Sigmoid colon (tissue), 7 donors: ENCODE results near the gene NMNAT3. TPM values are rescaled to one million over a fixed set of nuclear protein-coding genes. Genes with fewer than 3 reads are reported as not detected.

Experiments
- DNase-seq: peaks from one replicate; pipeline ENCODE4 v3.0.0-alpha.2; 2019
- H3K27ac ChIP-seq, 4 donors: fragments of 200-600 bp; sonication (generic); one replicate each; pipeline ENCODE4 v1.5.1; 2016 to 2019; ENCODE audit warnings: mild to moderate bottlenecking in 1 of 4
- H3K27me3 ChIP-seq, 3 donors: fragments of 200-600 bp; sonication (generic); one replicate each; pipeline ENCODE4 v1.5.1; 2019; ENCODE audit warnings: mild to moderate bottlenecking in 1 of 3
- H3K36me3 ChIP-seq, 4 donors: fragments of 200-600 bp; sonication (generic); one replicate each; pipeline ENCODE4 v1.5.1; 2016 to 2019
- H3K4me1 ChIP-seq, 4 donors: fragments of 200-600 bp; sonication (generic); one replicate each; pipeline ENCODE4 v1.5.1; 2017 to 2019
- H3K4me3 ChIP-seq, 4 donors: fragments of 200-600 bp; sonication (generic); one replicate each; pipeline ENCODE4 v1.5.1; 2017 to 2019; ENCODE audit warnings: mild to moderate bottlenecking in 2 of 4, moderate library complexity in 1 of 4
- H3K9me3 ChIP-seq, 4 donors: fragments of 200-600 bp in 3 of 4; sonication (generic) in 3 of 4; one replicate each; pipeline versions ENCODE4 v1.5.1 to v1.6.1; 2013 to 2019
- CTCF ChIP-seq, 4 experiments: fragments of 450-650 bp in 3 of 4; fragments of 200-600 bp in 1 of 4; IDR thresholded peaks; one replicate each; pipeline ENCODE4 v1.5.1; 2016 to 2019; ENCODE audit warnings: antibody characterized with exemption in 4 of 4, mild to moderate bottlenecking in 3 of 4, moderate library complexity in 2 of 4
- EP300 ChIP-seq, 4 donors: sonication (generic); formaldehyde crosslinking; IDR thresholded peaks; one replicate each; pipeline ENCODE4 v1.6.1; 2017; ENCODE audit warnings: antibody characterized with exemption in 4 of 4
- POLR2A ChIP-seq, 2 donors: fragments of 450-650 bp; IDR thresholded peaks; one replicate each; pipeline ENCODE4 v1.6.1; 2016; ENCODE audit warnings: antibody characterized with exemption in 2 of 2, mild to moderate bottlenecking in 2 of 2, moderate library complexity in 2 of 2
- POLR2AphosphoS5 ChIP-seq, 4 donors: sonication (generic); formaldehyde crosslinking; IDR thresholded peaks; one replicate each; pipeline ENCODE4 v1.6.1; 2017; ENCODE audit warnings: antibody characterized with exemption in 4 of 4
- WGBS, 2 donors: extraction: QIAGEN DNeasy Blood & Tissue Kit; methylation state at CpG; one replicate each; pipeline ENCODE4 v1.1.7; 2013; 5-methylcytosine and 5-hydroxymethylcytosine counted together
- intact Hi-C: fragments of 100-400 bp; cut with DNase I; formaldehyde crosslinking; loops from one replicate; pipeline ENCODE4 v1.15.1; 2023
- polyA plus RNA-seq, 3 donors: library from polyadenylated mRNA; stranded (reverse); fragments of 200-250 nt; gene quantifications; one replicate each; pipeline ENCODE4 v1.2.3, GENCODE V29; 2013
- total RNA-seq, 4 donors: library from RNA; depleted of rRNA; stranded (reverse); fragments of >200 nt; gene quantifications; one replicate each; pipeline ENCODE4 v1.1.0, GENCODE V29; 2016
- donor health status: healthy with polysubstance abuse.
- donor health status: Bipolar disorder and iron deficiency.
- donor health status: healthy.

Gene NMNAT3
- total and polyA plus RNA-seq, 7 donors, result 3.4 to 24.6 (median 10.0) TPM

GRCh38 chr3:139655909-139656595, 21.7 kb downstream of the NMNAT3 start:
- Histone ChIP-seq H3K4me3 (no peak overlapping the region), H3K4me1 (no peaks in the 10 kb centered on the region), H3K27ac (no peak overlapping the region), H3K9me3 (no peaks in the 10 kb centered on the region), H3K27me3 (no peaks in the 10 kb centered on the region), H3K36me3 (no peaks in the 10 kb centered on the region)
- WGBS, 2 donors, result 79 to 85% methylated on average over 4 of the region's 4 CpGs
- TF ChIP-seq EP300 (IDR thresholded peaks at IDR 0.05) (no peak), POLR2AphosphoS5 (IDR thresholded peaks at IDR 0.05) (no peak)
- no peak for DNase-seq
- intact Hi-C loops, result no loop called here

- H3K9me3 ChIP-seq, result no peaks in the 10 kb centered on the region
- no peaks in the 10 kb centered on the region for H3K4me1 ChIP-seq
- H3K27ac ChIP-seq, result no peak overlapping the region
- H3K36me3 ChIP-seq, result no peaks in the 10 kb centered on the region
- DNase-seq, result no peak
- TF ChIP-seq POLR2A (IDR thresholded peaks at IDR 0.05), result no peak
- no peak for TF ChIP-seq EP300 (IDR thresholded peaks at IDR 0.05)
- TF ChIP-seq CTCF (IDR thresholded peaks at IDR 0.05), result no peak
- TF ChIP-seq POLR2AphosphoS5 (IDR thresholded peaks at IDR 0.05), result no peak
- WGBS, 2 donors, result 68 to 87% methylated on average over 6 of the region's 6 CpGs
- H3K27me3 ChIP-seq, result no peaks in the 10 kb centered on the region
- no peak overlapping the region for H3K4me3 ChIP-seq
- intact Hi-C loops, result no loop called here
Observed at GRCh38 chr3:139654637-139655365, 23.0 kb downstream of the NMNAT3 start.

- no peaks in the 10 kb centered on the region for H3K36me3 ChIP-seq
- no peaks in the 10 kb centered on the region for H3K4me1 ChIP-seq
- intact Hi-C loops, result no loop called here
Observed at GRCh38 chr3:139653582-139653981, 24.2 kb downstream of the NMNAT3 start.

DNA sequence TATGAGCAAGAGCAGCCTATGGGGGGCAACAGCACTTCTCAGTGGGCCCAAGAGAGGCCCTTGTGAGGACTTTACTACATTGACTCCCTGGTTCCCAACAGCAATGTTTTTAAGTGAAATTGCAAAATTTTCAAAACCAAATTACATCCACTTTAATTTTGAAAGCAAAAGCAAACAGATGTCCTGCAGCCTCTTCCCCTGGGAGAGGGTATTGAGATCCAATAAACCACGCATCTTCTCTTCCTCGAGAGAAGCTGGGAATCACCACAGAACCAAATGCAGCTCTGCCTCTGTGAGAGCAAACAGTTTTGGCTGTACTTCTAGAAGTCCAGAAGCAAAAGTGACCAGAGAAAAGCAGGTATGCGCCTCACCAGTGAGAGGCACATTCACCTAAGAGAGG, 25.2 kb downstream of the NMNAT3 start:
- Histone ChIP-seq H3K36me3 (no peaks in the 10 kb centered on the region), H3K27me3 (no peaks in the 10 kb centered on the region), H3K27ac (no peak overlapping the region), H3K4me3 (no peak overlapping the region), H3K4me1 (no peaks in the 10 kb centered on the region), H3K9me3 (no peaks in the 10 kb centered on the region)
- TF ChIP-seq POLR2A (IDR thresholded peaks at IDR 0.05), result no peak
- TF ChIP-seq POLR2AphosphoS5 (IDR thresholded peaks at IDR 0.05), result no peak
- TF ChIP-seq CTCF (IDR thresholded peaks at IDR 0.05), result no peak
- no peak for TF ChIP-seq EP300 (IDR thresholded peaks at IDR 0.05)
- intact Hi-C loops, result no loop called here
- DNase-seq, result no peak
- 75 to 86% methylated on average over 3 of the region's 3 CpGs for WGBS, 2 donors

More at GRCh38 chr3:139653582-139653981, 24.2 kb downstream of the NMNAT3 start:
- TF ChIP-seq EP300 (IDR thresholded peaks at IDR 0.05) (no peak), POLR2AphosphoS5 (IDR thresholded peaks at IDR 0.05) (no peak), CTCF (IDR thresholded peaks at IDR 0.05) (no peak), POLR2A (IDR thresholded peaks at IDR 0.05) (no peak)
- 57 to 76% methylated on average over 9 of the region's 9 CpGs for WGBS, 2 donors
- Histone ChIP-seq H3K27ac (no peak overlapping the region), H3K4me3 (no peak overlapping the region), H3K27me3 (no peaks in the 10 kb centered on the region), H3K9me3 (no peaks in the 10 kb centered on the region)
- no peak for DNase-seq

DNA sequence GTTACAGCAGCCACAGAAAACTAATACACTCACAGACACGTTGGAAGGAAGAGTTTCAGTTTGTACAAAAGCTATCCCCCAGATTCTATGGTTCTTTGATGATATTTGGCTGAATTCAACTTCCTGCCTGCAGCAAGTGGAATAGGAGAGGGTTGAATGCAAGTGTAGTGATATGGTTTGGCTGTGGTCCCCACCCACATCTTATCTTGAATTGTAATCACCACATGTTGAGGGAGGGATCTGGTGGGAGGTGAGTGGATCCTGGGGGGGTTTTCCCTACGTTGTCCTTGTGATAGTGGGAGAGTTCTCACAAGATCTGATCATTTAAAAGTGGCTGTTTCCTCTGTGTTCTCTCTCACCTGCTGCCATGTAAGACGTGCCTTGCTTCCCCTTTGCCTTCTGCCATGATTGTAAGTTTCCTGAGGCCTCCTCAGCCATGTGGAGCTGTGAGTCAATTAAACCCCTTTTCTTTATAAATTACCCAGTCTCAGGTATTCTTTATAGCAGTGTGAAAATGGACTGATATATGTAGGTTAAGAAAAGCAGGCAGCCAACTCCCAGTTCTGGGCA, 29.8 kb downstream of the NMNAT3 start:
- H3K36me3 ChIP-seq, result no peaks in the 10 kb centered on the region
- no peak for DNase-seq
- H3K27me3 ChIP-seq, result no peaks in the 10 kb centered on the region
- H3K4me3 ChIP-seq, result no peak overlapping the region
- no peaks in the 10 kb centered on the region for H3K4me1 ChIP-seq
- intact Hi-C loops, result no loop called here
- H3K9me3 ChIP-seq, result no peaks in the 10 kb centered on the region
- no peak overlapping the region for H3K27ac ChIP-seq
- 72 to 80% methylated on average over 3 of the region's 3 CpGs for WGBS, 2 donors
- TF ChIP-seq EP300 (IDR thresholded peaks at IDR 0.05), result no peak
- TF ChIP-seq POLR2A (IDR thresholded peaks at IDR 0.05), result no peak
- no peak for TF ChIP-seq CTCF (IDR thresholded peaks at IDR 0.05)
- TF ChIP-seq POLR2AphosphoS5 (IDR thresholded peaks at IDR 0.05), result no peak
